ENCODE data around the gene CAMK1D.
"Not testable (repeated sequence)": the region's sequence is repeated elsewhere in the genome, so short reads cannot be mapped to it uniquely, and the experiment has no call there.

CAMK1D gene

GRCh38 chr10:12348870-12349628 is at the start of gene CAMK1D:
Gene CAMK1D, plus strand, starts transcription at chr10:12349547.
- Mint-ChIP-seq H3K36me3 (ENCODE audit: low read depth) (peaks cover 5% of the 10 kb centered on the region), H3K4me1 (peaks cover 45% of the 10 kb centered on the region)
- DNase-seq, result peak; percentile 83

GRCh38 chr10:12301036-12301435 is 48.3 kb upstream of the CAMK1D start:
- DNase-seq; ATAC-seq; H3K27ac Mint-ChIP-seq; H3K27me3 Mint-ChIP-seq; H3K4me1 Mint-ChIP-seq; H3K9me3 Mint-ChIP-seq; H3K36me3 Mint-ChIP-seq (ENCODE audit: low read depth); H3K4me3 Mint-ChIP-seq: not testable (repeated sequence)

More at GRCh38 chr10:12348870-12349628, at the start of gene CAMK1D:
- Mint-ChIP-seq H3K4me3 (peak within 1 kb of the TSS; percentile 96), H3K27ac (peak within 1 kb of the TSS; percentile 92), H3K9me3 (no peaks in the 10 kb centered on the region), H3K27me3 (peaks cover 4% of the 10 kb centered on the region)
- peak; percentile 64 for ATAC-seq

DNA sequence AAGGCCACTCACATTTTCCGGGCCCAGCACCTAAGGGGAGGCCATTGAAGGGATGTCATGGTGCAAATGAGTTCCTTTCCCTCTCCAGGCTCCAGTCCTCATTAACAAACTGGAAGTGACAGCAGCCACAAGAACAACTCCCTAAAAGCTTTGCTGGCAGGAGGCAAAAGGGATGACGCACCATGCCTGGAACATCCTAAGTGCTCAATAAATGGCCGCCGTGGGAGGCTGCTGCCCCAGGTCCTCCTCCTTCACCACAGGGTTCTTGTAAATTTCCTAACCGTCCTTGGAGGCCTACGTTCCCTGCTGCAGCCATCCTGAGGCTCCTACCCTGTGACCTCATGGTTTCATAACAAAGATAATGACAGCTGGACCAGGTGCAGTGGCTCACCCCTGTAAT is 41.3 kb upstream of the CAMK1D start:
- DNase-seq, result no peak
- no peaks in the 10 kb centered on the region for H3K27me3 Mint-ChIP-seq
- H3K4me1 Mint-ChIP-seq, result peaks cover 17% of the 10 kb centered on the region
- no peak for ATAC-seq
- H3K9me3 Mint-ChIP-seq, result no peaks in the 10 kb centered on the region
- H3K36me3 Mint-ChIP-seq (ENCODE audit: low read depth), result no peaks in the 10 kb centered on the region
- no peak overlapping the region for H3K4me3 Mint-ChIP-seq
- H3K27ac Mint-ChIP-seq, result no peak overlapping the region

GRCh38 chr10:12308736-12309375 is 40.5 kb upstream of the CAMK1D start:
- Mint-ChIP-seq H3K4me1 (peaks cover 17% of the 10 kb centered on the region), H3K27me3 (no peaks in the 10 kb centered on the region), H3K27ac (no peak overlapping the region), H3K9me3 (no peaks in the 10 kb centered on the region), H3K36me3 (ENCODE audit: low read depth) (no peaks in the 10 kb centered on the region), H3K4me3 (no peak overlapping the region)
- DNase-seq (no peak), ATAC-seq (no peak)

- H3K27ac Mint-ChIP-seq, H3K27me3 Mint-ChIP-seq, H3K9me3 Mint-ChIP-seq: not testable (repeated sequence)
Observed at GRCh38 chr10:12309783-12310182, 39.6 kb upstream of the CAMK1D start.

DNA sequence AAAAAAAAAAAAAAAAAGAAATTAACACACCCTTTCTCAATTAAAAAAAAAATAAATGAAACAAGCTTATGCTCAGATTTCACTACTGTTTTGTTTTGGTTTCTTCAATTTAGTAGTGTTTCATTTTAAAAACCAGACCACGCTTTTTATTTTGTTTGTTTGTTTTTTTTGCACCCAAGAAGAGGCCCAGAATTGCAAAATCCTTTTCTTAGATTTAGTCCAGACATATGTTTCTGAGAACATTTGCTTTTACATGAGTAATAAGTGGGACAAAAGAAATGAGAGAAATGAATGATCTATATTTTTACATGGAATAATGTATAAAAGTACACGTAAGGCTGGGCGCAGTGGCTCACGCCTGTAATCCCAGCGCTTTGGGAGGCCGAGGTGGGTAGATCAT is 34.5 kb upstream of the CAMK1D start:
- no peak for DNase-seq
- Mint-ChIP-seq H3K4me3 (no peak overlapping the region), H3K4me1 (no peaks in the 10 kb centered on the region), H3K27ac (no peak overlapping the region), H3K27me3 (no peaks in the 10 kb centered on the region), H3K9me3 (no peaks in the 10 kb centered on the region), H3K36me3 (ENCODE audit: low read depth) (no peaks in the 10 kb centered on the region)
- ATAC-seq, result no peak

More at GRCh38 chr10:12309783-12310182, 39.6 kb upstream of the CAMK1D start:
- peaks cover 17% of the 10 kb centered on the region for H3K4me1 Mint-ChIP-seq
- H3K36me3 Mint-ChIP-seq (ENCODE audit: low read depth); ATAC-seq; H3K4me3 Mint-ChIP-seq; DNase-seq: not testable (repeated sequence)

DNA sequence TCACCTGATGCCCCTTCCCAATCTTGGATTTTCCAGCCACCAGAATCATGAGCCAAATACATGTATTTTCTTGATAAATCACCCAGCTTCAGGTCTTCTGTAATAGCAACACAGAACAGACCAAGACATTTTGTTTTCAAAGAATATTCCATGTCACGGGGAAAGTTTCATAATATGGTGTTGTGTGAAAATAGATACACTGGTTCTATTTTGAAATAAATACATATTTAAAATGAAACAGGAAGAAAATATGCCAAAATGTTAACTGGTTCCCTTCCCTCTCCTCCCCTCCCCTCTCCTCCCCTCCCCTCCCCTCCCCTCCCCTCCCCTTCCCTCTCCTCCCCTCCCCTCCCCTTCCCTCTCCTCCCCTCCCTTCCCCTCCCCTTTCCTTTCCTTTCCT is 30.3 kb upstream of the CAMK1D start:
- Mint-ChIP-seq H3K27ac (no peak overlapping the region), H3K9me3 (no peaks in the 10 kb centered on the region), H3K27me3 (no peaks in the 10 kb centered on the region), H3K36me3 (ENCODE audit: low read depth) (no peaks in the 10 kb centered on the region), H3K4me3 (no peak overlapping the region), H3K4me1 (peaks cover 8% of the 10 kb centered on the region)
- ATAC-seq (no peak), DNase-seq (no peak)

- H3K9me3 Mint-ChIP-seq, result no peaks in the 10 kb centered on the region
- H3K4me1 Mint-ChIP-seq, result peaks cover 8% of the 10 kb centered on the region
- H3K4me3 Mint-ChIP-seq, result no peak overlapping the region
- no peaks in the 10 kb centered on the region for H3K27me3 Mint-ChIP-seq
- H3K27ac Mint-ChIP-seq, result no peak overlapping the region
- H3K36me3 Mint-ChIP-seq (ENCODE audit: low read depth), result no peaks in the 10 kb centered on the region
- DNase-seq (no peak), ATAC-seq (no peak)
Observed at GRCh38 chr10:12320892-12321291, 28.5 kb upstream of the CAMK1D start.

GRCh38 chr10:12321641-12322040 is 27.7 kb upstream of the CAMK1D start:
- Mint-ChIP-seq H3K27ac (no peak overlapping the region), H3K36me3 (ENCODE audit: low read depth) (no peaks in the 10 kb centered on the region), H3K4me1 (peaks cover 8% of the 10 kb centered on the region), H3K27me3 (peaks cover 2% of the 10 kb centered on the region), H3K4me3 (no peak overlapping the region), H3K9me3 (no peaks in the 10 kb centered on the region)
- no peak for ATAC-seq
- no peak for DNase-seq

DNA sequence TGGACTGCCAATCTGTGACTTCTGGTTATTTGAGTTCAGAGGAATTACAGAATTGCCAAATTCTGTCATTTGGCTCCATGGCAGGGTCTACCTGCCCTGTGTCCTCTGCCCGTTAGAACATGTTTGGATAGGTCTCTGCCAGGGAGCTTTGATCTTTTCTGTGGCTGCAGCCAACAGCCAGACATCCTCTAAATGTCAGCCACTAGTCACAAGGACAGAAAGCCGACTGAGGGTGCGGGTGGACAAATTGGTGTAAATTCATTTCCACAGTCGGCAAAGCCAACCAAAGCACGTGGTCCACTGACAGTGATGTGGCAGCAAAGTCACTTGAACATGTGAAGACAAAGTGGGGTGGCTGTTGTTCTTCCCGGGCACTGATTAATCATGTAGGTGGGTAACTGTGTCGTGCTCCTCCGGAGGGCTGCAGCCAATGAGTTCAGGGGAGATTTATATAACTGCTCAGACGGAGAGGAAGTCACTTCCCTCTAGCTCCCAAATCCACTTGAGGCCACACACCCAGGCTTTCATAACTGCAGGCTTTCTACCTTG is 26.7 kb upstream of the CAMK1D start:
- Mint-ChIP-seq H3K27me3 (peaks cover 2% of the 10 kb centered on the region), H3K27ac (peak overlapping the region; percentile 16), H3K9me3 (no peaks in the 10 kb centered on the region), H3K4me1 (peaks cover 13% of the 10 kb centered on the region), H3K4me3 (no peak overlapping the region), H3K36me3 (ENCODE audit: low read depth) (no peaks in the 10 kb centered on the region)
- no peak for DNase-seq
- no peak for ATAC-seq

DNA sequence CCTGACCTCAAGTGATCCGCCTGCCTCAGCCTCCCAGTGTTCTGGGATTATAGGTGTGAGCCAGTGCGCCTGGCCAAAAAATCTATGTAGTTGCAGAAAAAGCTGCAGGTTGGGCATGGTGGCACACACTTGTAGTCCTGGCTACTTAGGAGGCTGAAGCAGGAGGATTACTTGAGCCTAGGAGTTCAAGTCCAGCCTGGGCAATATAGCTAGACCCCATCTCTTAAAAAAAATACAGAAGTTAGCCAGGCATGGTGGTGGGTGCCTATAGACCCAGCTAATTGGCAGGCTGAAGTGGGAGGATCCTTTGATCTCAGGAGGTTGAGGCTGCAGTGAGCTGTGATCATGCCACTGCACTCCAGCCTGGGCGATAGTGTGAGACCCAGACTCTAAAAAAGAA is 24.8 kb upstream of the CAMK1D start:
- H3K4me3 Mint-ChIP-seq, result no peak overlapping the region

DNA sequence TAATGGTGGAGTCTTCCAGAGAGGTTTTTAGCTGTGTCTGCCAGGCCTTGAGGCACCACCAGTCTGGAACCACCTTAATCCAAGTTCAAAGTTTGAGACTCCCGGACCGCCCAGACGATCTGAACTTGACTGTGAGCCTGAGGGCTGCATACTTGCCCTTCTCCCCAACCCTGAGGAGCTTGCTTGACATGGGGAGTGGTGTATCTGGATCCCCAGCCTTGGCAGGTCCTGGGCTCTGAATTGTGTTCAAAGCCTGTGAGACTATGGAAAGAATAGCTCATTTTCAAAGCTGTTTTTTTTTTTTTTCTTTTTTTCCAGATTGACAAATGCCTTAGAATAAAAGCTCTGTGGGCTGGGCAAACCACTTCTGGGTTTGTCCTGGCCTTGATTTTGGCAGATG is 22.3 kb upstream of the CAMK1D start:
- Mint-ChIP-seq H3K9me3 (no peaks in the 10 kb centered on the region), H3K27me3 (peaks cover 2% of the 10 kb centered on the region), H3K27ac (no peak overlapping the region), H3K36me3 (ENCODE audit: low read depth) (no peaks in the 10 kb centered on the region), H3K4me3 (no peak overlapping the region), H3K4me1 (peaks cover 14% of the 10 kb centered on the region)
- no peak for ATAC-seq
- no peak for DNase-seq

More for the DNA sequence above, 24.8 kb upstream of the CAMK1D start:
- no peaks in the 10 kb centered on the region for H3K36me3 Mint-ChIP-seq (ENCODE audit: low read depth)
- ATAC-seq (no peak), DNase-seq (no peak)
- H3K4me1 Mint-ChIP-seq, result peaks cover 14% of the 10 kb centered on the region
- H3K27ac Mint-ChIP-seq, result no peak overlapping the region
- H3K9me3 Mint-ChIP-seq, result no peaks in the 10 kb centered on the region
- H3K27me3 Mint-ChIP-seq, result peaks cover 2% of the 10 kb centered on the region

GRCh38 chr10:12327476-12327875 is 21.9 kb upstream of the CAMK1D start:
- Mint-ChIP-seq H3K27me3 (peaks cover 2% of the 10 kb centered on the region), H3K9me3 (no peaks in the 10 kb centered on the region), H3K36me3 (ENCODE audit: low read depth) (no peaks in the 10 kb centered on the region), H3K4me3 (no peak overlapping the region), H3K4me1 (peaks cover 14% of the 10 kb centered on the region), H3K27ac (no peak overlapping the region)
- ATAC-seq, result no peak
- no peak for DNase-seq

DNA sequence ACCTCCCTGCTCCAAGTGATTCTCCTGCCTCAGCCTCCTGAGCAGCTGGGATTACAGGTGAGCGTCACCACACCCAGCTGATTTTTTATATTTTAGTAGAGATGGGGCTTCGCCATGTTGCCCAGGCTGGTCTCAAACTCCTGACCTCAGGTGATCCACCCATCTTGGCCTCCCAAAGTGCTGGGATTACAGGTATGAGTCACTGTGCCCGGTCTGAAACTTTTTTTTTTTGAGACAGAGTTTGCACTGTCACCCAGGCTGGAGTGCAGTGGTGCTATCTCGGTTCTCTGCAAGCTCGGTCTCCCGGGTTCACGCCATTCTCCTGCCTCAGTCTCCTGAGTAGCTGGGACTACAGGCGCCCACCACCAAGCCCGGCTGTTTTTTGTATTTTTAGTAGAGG is 21.0 kb upstream of the CAMK1D start:
- H3K4me1 Mint-ChIP-seq, result peaks cover 14% of the 10 kb centered on the region
- not testable (repeated sequence) for ATAC-seq; H3K27me3 Mint-ChIP-seq; H3K36me3 Mint-ChIP-seq (ENCODE audit: low read depth); H3K9me3 Mint-ChIP-seq; H3K4me3 Mint-ChIP-seq; H3K27ac Mint-ChIP-seq; DNase-seq

All from activated naive CD8-positive, alpha-beta T cell treated with anti-CD3 and anti-CD28 coated beads, Interleukin-2, amount 50 U/mL, for 24 hours (primary cell).